Panc1 (cell line): Measurements from ENCODE around the gene PTPRZ1. TPM values are rescaled to one million over a fixed set of nuclear protein-coding genes. Genes with fewer than 3 reads are reported as not detected.

ENCODE experiments used
- ATAC-seq: fragments of 200-7000 bp; cut with Tn5 transposase; 2 replicates; pipeline ENCODE4 v1.9.1; 2020; ENCODE audit warnings: mild to moderate bottlenecking, moderate library complexity
- BruUV-seq: library from RNA; stranded (reverse); fragments of 400-500 nt; replicated peaks from 2 replicates; lab custom pipeline; 2021; lab: Mats Ljungman, UMichigan
- CTCF ChIA-PET: fragments of 300-600 bp; sonication (Branson Sonifier 250); formaldehyde crosslinking; loops from one replicate; lab custom pipeline; 2022; ENCODE audit warnings: antibody characterized with exemption; lab: Charles Lee
- POLR2A ChIA-PET: fragments of 300-600 bp; sonication (Branson Sonifier 250); formaldehyde crosslinking; loops from one replicate; lab custom pipeline; 2022; ENCODE audit warnings: antibody characterized with exemption; lab: Charles Lee
- DNase-seq: peaks from one replicate; pipeline ENCODE4 v3.0.0-alpha.2; 2010; ENCODE audit warnings: low read depth, low spot score
- H3K27ac ChIP-seq: 2 replicates; pipeline ENCODE4 v1.5.1; 2011; ENCODE audit warnings: mild to moderate bottlenecking, low read length, inconsistent platforms
- H3K27me3 ChIP-seq: fragments of 200-500 bp; sonication (Bioruptor generic); 2 replicates; pipeline ENCODE4 v1.6.0; 2014; ENCODE audit warnings: low read length, inconsistent platforms; ENCODE audit not compliant: control insufficient read depth, insufficient read depth
- H3K36me3 ChIP-seq: fragments of 200-500 bp; sonication (Bioruptor generic); 2 replicates; pipeline ENCODE4 v1.5.1; 2014; ENCODE audit warnings: inconsistent platforms, mild to moderate bottlenecking, low read length, moderate library complexity; ENCODE audit not compliant: control insufficient read depth, insufficient read depth
- H3K4me1 ChIP-seq: 2 replicates; pipeline ENCODE4 v1.5.1; 2011; ENCODE audit warnings: inconsistent platforms, mild to moderate bottlenecking, low read length, moderate library complexity; ENCODE audit not compliant: control insufficient read depth, insufficient read depth
- H3K4me3 ChIP-seq, 2 experiments: 2 replicates each; pipeline ENCODE4 v1.5.1; 2011 to 2012; ENCODE audit warnings: low read depth in 2 of 2, low read length in 2 of 2, mild to moderate bottlenecking in 2 of 2, inconsistent platforms in 1 of 2, moderate library complexity in 1 of 2
- H3K9me3 ChIP-seq: fragments of 200-500 bp; sonication (Bioruptor generic); 2 replicates; pipeline ENCODE4 v1.5.1; 2014; ENCODE audit warnings: low read depth, mild to moderate bottlenecking, inconsistent platforms, low read length, moderate library complexity; ENCODE audit not compliant: control insufficient read depth, insufficient read depth
- CTCF ChIP-seq: fragments of 450-650 bp; IDR thresholded peaks from 2 replicates; pipeline ENCODE4 v1.5.1; 2017; ENCODE audit warnings: mild to moderate bottlenecking
- POLR2AphosphoS5 ChIP-seq: IDR thresholded peaks from 2 replicates; pipeline ENCODE4 v1.6.1; 2012; ENCODE audit warnings: mild to moderate bottlenecking, low read depth, low read length, moderate library complexity
- REST ChIP-seq, 2 experiments: IDR thresholded peaks; 2 replicates each; pipeline ENCODE4 v1.6.1; 2011 to 2012; ENCODE audit warnings: low read depth in 2 of 2, control low read depth in 1 of 2, low read length in 1 of 2, mild to moderate bottlenecking in 1 of 2, moderate library complexity in 1 of 2; ENCODE audit not compliant: insufficient read depth in 1 of 2
- SIN3A ChIP-seq: IDR thresholded peaks from 2 replicates; pipeline ENCODE4 v1.6.1; 2012; ENCODE audit warnings: low read depth, mild to moderate bottlenecking, low read length, moderate library complexity, borderline replicate concordance; ENCODE audit not compliant: insufficient read depth
- TCF7L2 ChIP-seq: IDR thresholded peaks from 2 replicates; pipeline ENCODE4 v1.6.1; 2011; ENCODE audit warnings: mild to moderate bottlenecking, low read depth, low read length, inconsistent platforms
- in situ Hi-C: cut with HindIII; loops from 2 replicates; pipeline ENCODE4 v1.10.0; 2016; ENCODE audit warnings: low sequenced_read_pairs, low pct_unique_long_range_greater_than_20kb
- intact Hi-C: fragments of 100-400 bp; cut with micrococcal nuclease; formaldehyde crosslinking; loops from one replicate; pipeline ENCODE4 v1.10.0; 2022; ENCODE audit not compliant: unreplicated experiment
- total RNA-seq: library from RNA; stranded (reverse); gene quantifications from one replicate; pipeline ENCODE4 v1.2.1, GENCODE V29; 2021; ENCODE audit not compliant: unreplicated experiment

The PTPRZ1 gene
- total RNA-seq, 1 experiment from 2014 or later = 0.05 TPM

- BruUV-seq = no TSS peak
- ChIA-PET POLR2A (no interaction called here), CTCF (interaction anchor here (0.6 kb wide), 1 partner anchor 759 kb away, joined by 3 read pairs; no protein-coding TSS in a partner anchor)
- ATAC-seq = no peak
- Histone ChIP-seq H3K27ac (no peak overlapping the region), H3K36me3 (no peaks in the 10 kb centered on the region), H3K9me3 (no peaks in the 10 kb centered on the region), H3K4me1 (no peaks in the 10 kb centered on the region), H3K27me3 (no peaks in the 10 kb centered on the region), H3K4me3 (no peak overlapping the region)
- intact Hi-C loops (no loop called here), in situ Hi-C loops (no loop called here)
- DNase-seq = no peak
- no peak for TF ChIP-seq CTCF
- TF ChIP-seq REST (IDR thresholded peaks at IDR 0.05; ENCODE audit: insufficient read depth in 1 of 2, low read depth in 2 of 2, low read length in 1 of 2) = no peak
- no peak for TF ChIP-seq SIN3A
- no peak for TF ChIP-seq POLR2AphosphoS5
- TF ChIP-seq TCF7L2 = no peak
These were observed 68.0 kb downstream of the PTPRZ1 start for GRCh38 chr7:121940918-121941317.

- Histone ChIP-seq H3K27me3 (no peaks in the 10 kb centered on the region), H3K4me3 (no peak overlapping the region), H3K9me3 (no peaks in the 10 kb centered on the region), H3K36me3 (no peaks in the 10 kb centered on the region), H3K4me1 (no peaks in the 10 kb centered on the region), H3K27ac (no peak overlapping the region)
- in situ Hi-C loops = no loop called here
- TF ChIP-seq SIN3A (no peak), REST (IDR thresholded peaks at IDR 0.05; ENCODE audit: insufficient read depth in 1 of 2, low read depth in 2 of 2, low read length in 1 of 2) (no peak), POLR2AphosphoS5 (no peak)
- ATAC-seq (no peak), DNase-seq (no peak)
- CTCF ChIA-PET = no interaction called here
- no TSS peak for BruUV-seq
- POLR2A ChIA-PET = interaction anchor here (0.7 kb wide), 1 partner anchor 725 kb away, joined by 3 read pairs; no protein-coding TSS in a partner anchor
- intact Hi-C loops = no loop called here
These were observed 68.9 kb downstream of the PTPRZ1 start for GRCh38 chr7:121941830-121942229.
